Fibroblast of lung (primary cell): ENCODE data around the gene PUS10.

Experiments used
- EZH2 ChIP-seq: IDR thresholded peaks from 2 replicates; pipeline ENCODE4 v1.5.1; 2012; ENCODE audit warnings: low read length, control low read depth, mild to moderate bottlenecking; ENCODE audit errors: missing control alignments
- TF ChIP-seq, protein P1 (sequence below), 2 donors: IDR thresholded peaks in 1 of 2; conservative IDR thresholded peaks in 1 of 2; 1 replicate in 1 of 2; 2 replicates in 1 of 2; pipeline ENCODE4 v1.5.1; 2011 to 2012; ENCODE audit warnings: low read length in 2 of 2, control low read depth in 1 of 2, inconsistent platforms in 1 of 2, low read depth in 1 of 2, mild to moderate bottlenecking in 1 of 2

DNA sequence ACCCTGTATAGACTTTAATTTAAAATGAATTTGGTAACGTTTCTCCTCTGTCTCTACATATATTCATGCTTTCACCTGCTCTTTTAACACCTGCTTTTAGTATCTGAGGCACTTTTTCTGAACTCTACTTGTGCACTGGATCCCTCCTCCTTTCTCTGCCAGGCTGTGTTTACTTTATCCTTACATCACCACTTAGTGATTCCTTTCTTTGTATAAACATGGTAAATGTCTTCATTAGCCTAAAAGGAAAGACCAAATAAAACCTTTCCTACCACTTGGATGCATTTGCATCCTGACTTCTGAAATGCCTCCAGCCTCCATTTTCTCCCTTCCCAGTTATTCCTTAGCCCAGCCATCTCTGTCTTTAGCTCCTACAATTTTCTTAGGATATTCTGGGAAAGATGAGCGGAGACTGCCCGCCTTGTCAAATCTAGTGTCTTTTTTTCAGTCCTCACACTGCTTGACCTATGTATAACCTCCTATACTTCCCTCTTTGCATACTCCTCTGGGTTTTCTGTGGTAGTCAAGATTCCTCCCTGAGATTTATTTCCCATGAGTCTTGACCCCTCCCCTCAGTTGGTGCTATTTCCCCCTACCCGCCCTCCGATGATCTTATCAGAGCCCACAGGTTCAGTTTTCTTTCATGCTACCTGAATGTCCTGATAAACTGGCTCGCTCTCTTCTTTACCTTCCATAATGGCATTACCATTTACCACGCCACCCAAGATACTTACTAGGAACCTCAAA, 91.9 kb downstream of the PUS10 start:
- TF ChIP-seq, protein P1, sequence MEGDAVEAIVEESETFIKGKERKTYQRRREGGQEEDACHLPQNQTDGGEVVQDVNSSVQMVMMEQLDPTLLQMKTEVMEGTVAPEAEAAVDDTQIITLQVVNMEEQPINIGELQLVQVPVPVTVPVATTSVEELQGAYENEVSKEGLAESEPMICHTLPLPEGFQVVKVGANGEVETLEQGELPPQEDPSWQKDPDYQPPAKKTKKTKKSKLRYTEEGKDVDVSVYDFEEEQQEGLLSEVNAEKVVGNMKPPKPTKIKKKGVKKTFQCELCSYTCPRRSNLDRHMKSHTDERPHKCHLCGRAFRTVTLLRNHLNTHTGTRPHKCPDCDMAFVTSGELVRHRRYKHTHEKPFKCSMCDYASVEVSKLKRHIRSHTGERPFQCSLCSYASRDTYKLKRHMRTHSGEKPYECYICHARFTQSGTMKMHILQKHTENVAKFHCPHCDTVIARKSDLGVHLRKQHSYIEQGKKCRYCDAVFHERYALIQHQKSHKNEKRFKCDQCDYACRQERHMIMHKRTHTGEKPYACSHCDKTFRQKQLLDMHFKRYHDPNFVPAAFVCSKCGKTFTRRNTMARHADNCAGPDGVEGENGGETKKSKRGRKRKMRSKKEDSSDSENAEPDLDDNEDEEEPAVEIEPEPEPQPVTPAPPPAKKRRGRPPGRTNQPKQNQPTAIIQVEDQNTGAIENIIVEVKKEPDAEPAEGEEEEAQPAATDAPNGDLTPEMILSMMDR (conservative IDR thresholded peaks at IDR 0.05 in 1 of 2, IDR thresholded peaks at IDR 0.05 in 1 of 2; ENCODE audit: low read depth in 1 of 2, low read length in 2 of 2), result no peak
- no peak for TF ChIP-seq EZH2
